Measurements from ENCODE around the gene BAG2. TPM values are rescaled to one million over a fixed set of nuclear protein-coding genes. Genes with fewer than 3 reads are reported as not detected.

The BAG2 gene
- polyA plus RNA-seq, 2 of the 4 experiments (the other 2 are of a cell fraction) = 9.5 to 13.9 TPM

GRCh38 chr6:57174511-57174907 lies 2.4 kb downstream of the BAG2 start (continued):
- no peak for TF ChIP-seq RNF2 (IDR thresholded peaks at IDR 0.05; ENCODE audit: borderline replicate concordance, low read depth)
- no peak for TF ChIP-seq ZC3H11A (IDR thresholded peaks at IDR 0.05)
- TF ChIP-seq NPAS2 (CRISPR knock-in tag; IDR thresholded peaks at IDR 0.05; ENCODE audit: borderline replicate concordance) = no peak
- no peak for TF ChIP-seq MYC (IDR thresholded peaks at IDR 0.05; ENCODE audit: borderline replicate concordance, low read length)
- no peak for TF ChIP-seq TFCP2L1 (CRISPR knock-in tag; IDR thresholded peaks at IDR 0.05)

GRCh38 chr6:57177545-57178265 lies 5.6 kb downstream of the BAG2 start:
- no peak for DNase-seq (ENCODE audit: low read depth in 1 of 2, low spot score in 1 of 2)

More at GRCh38 chr6:57177545-57178265, 5.6 kb downstream of the BAG2 start:
- Histone ChIP-seq H3K27ac (no peak overlapping the region), H3K9me3 (no peaks in the 10 kb centered on the region), H3K4me1 (peaks cover 39% of the 10 kb centered on the region), H3K4me2 (0 out of 3 replicates have a peak overlapping the region, but pooled peaks have one; percentile 16), H3K4me3 (no peak overlapping the region)
- ATAC-seq (no peak), FAIRE-seq (no peak)
- ChIA-PET CTCF (interaction anchor here (0.7 to 1.1 kb wide), 3 partner anchors 12 to 139 kb away, joined by 3 to 5 read pairs (median 3); partner anchors contain the start of gene PRIM2), POLR2A (no interaction called here)
- WGBS (ENCODE audit: missing lambda C conversion rate) = 88% methylated on average over 11 of the region's 11 CpGs
- TF ChIP-seq CBX8 (IDR thresholded peaks at IDR 0.05) (no peak), SREBF2 (IDR thresholded peaks at IDR 0.05) (no peak), KDM5A (IDR thresholded peaks at IDR 0.05) (no peak), HOXA7 (CRISPR knock-in tag; IDR thresholded peaks at IDR 0.05) (no peak), JUNB (IDR thresholded peaks at IDR 0.05) (no peak), REST (IDR thresholded peaks at IDR 0.05) (no peak), CTCF (IDR thresholded peaks at IDR 0.05) (no peak), FOSL2 (IDR thresholded peaks at IDR 0.05) (no peak), FOSL2 (CRISPR knock-in tag; IDR thresholded peaks at IDR 0.05) (no peak), ZNF302 (CRISPR knock-in tag; IDR thresholded peaks at IDR 0.05) (no peak)
- TF ChIP-seq, protein P1, sequence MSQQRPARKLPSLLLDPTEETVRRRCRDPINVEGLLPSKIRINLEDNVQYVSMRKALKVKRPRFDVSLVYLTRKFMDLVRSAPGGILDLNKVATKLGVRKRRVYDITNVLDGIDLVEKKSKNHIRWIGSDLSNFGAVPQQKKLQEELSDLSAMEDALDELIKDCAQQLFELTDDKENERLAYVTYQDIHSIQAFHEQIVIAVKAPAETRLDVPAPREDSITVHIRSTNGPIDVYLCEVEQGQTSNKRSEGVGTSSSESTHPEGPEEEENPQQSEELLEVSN (IDR thresholded peaks at IDR 0.05; ENCODE audit: borderline replicate concordance, low read depth) = no peak
- TF ChIP-seq, protein P2, sequence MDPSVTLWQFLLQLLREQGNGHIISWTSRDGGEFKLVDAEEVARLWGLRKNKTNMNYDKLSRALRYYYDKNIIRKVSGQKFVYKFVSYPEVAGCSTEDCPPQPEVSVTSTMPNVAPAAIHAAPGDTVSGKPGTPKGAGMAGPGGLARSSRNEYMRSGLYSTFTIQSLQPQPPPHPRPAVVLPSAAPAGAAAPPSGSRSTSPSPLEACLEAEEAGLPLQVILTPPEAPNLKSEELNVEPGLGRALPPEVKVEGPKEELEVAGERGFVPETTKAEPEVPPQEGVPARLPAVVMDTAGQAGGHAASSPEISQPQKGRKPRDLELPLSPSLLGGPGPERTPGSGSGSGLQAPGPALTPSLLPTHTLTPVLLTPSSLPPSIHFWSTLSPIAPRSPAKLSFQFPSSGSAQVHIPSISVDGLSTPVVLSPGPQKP (IDR thresholded peaks at IDR 0.05; ENCODE audit: low read depth, low read length) = no peak
- TF ChIP-seq, protein P3, sequence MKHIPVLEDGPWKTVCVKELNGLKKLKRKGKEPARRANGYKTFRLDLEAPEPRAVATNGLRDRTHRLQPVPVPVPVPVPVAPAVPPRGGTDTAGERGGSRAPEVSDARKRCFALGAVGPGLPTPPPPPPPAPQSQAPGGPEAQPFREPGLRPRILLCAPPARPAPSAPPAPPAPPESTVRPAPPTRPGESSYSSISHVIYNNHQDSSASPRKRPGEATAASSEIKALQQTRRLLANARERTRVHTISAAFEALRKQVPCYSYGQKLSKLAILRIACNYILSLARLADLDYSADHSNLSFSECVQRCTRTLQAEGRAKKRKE (CRISPR knock-in tag; IDR thresholded peaks at IDR 0.05; ENCODE audit: low read depth) = no peak
